ENCODE results near the gene MPC2.
"Not testable (repeated sequence)": the region's sequence is repeated elsewhere in the genome, so short reads cannot be mapped to it uniquely, and the experiment has no call there.

Gene MPC2

GRCh38 chr1:167905182-167905581 lies 31.7 kb downstream of the MPC2 start:
- no peak for DNase-seq (ENCODE audit: low read depth in 2 of 2)

DNA sequence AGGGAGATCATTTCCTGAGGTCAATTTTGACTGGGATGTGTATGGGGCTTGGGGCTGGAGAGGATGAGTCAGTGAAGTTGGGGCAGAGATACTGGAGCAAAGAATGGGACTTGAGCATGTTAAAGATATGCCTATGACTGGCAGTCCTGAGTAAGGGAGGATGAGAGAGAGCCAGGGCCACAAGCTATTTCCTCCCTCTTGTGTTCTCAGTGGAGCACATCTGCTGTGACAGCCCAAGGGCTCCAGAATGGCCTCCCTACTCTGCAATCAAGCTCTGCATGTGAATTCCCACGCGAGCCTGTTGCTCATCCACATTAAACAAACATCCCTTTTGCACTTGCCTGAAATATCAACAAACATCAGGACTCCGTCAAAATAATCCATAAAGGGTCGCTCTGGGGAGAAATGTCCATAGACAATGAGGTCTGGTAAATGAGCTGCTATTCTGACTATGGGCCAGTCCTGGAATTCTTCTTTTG lies 32.2 kb downstream of the MPC2 start:
- DNase-seq (ENCODE audit: low read depth in 2 of 2): no peak

DNA sequence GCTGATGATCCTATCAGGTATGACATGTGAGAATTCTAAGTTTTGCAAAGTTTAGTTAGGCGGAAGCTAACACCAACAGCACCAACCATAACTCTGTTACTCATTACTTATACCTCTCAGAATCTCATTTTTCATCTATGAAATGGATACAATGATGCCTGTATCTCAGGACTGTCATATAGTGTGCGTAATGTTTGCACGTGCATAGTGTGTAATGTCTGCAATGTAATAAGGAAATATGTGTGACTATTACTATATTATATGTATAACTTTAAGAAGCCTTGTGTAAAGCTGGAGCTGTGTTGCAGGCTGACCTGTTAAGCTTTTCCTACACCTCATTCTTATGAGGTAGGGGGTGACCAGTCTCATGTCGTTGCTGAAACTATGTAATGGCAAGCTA lies 36.0 kb downstream of the MPC2 start:
- DNase-seq (ENCODE audit: low read depth in 2 of 2): no peak

- no peak for DNase-seq (ENCODE audit: low read depth in 2 of 2)
These were observed 37.6 kb downstream of the MPC2 start for GRCh38 chr1:167899253-167899681.

DNA sequence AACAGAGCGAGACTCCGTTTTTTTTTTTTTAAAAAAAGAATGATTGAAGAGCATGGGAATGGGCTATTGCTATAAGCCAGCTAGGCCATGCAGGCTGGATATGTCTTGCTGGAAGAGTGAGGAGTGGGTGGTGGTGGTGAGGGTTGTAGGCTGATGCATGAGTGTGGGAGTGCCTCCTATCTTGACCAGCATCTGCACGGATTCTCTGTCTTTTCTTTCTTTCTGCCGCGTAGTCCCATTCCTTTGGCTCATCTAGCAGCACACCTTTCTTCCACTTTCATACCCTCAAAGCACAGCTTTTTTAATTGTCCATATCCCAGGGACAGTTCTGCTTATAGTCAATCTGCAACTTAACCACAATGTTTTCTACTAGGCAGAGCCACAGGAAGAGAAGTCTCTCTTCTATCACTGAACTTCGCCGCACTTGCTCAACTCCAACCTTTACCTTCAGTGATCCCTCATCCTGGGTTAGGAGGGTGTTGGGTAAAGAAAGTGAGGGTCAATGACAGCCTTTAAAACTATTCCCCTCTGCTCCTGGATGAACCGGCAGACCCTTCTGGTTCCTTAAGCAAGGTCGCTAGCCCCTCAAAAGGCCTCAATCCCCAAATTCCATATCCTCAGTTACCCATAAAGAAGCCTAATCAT lies 38.2 kb downstream of the MPC2 start:
- DNase-seq (ENCODE audit: low read depth in 2 of 2): no peak

- DNase-seq (ENCODE audit: low read depth in 2 of 2): no peak
These were observed 43.1 kb downstream of the MPC2 start for GRCh38 chr1:167893798-167894197.

- DNase-seq (ENCODE audit: low read depth in 2 of 2): no peak
These were observed 46.5 kb downstream of the MPC2 start for GRCh38 chr1:167890400-167890799.

DNA sequence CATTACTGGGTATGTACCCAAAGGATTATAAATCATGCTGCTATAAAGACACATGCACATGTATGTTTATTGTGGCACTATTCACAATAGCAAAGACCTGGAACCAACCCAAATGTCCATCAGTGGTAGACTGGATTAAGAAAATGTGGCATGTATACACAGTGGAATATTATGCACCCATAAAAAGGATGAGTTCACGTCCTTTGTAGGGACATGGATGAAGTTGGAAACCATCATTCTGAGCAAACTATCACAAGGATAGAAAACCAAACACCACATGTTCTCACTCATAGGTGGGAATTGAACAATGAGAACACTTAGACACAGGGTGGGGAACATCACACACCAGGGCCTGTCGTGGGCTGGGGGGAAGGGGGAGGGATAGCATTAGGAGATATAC lies 49.7 kb downstream of the MPC2 start:
- not testable (repeated sequence) for DNase-seq (ENCODE audit: low read depth in 2 of 2)

- DNase-seq (ENCODE audit: low read depth in 2 of 2): no peak
These were observed 54.5 kb downstream of the MPC2 start for GRCh38 chr1:167882376-167882775.

GRCh38 chr1:167881786-167882185 lies 55.1 kb downstream of the MPC2 start:
- DNase-seq (ENCODE audit: low read depth in 2 of 2): no peak

DNA sequence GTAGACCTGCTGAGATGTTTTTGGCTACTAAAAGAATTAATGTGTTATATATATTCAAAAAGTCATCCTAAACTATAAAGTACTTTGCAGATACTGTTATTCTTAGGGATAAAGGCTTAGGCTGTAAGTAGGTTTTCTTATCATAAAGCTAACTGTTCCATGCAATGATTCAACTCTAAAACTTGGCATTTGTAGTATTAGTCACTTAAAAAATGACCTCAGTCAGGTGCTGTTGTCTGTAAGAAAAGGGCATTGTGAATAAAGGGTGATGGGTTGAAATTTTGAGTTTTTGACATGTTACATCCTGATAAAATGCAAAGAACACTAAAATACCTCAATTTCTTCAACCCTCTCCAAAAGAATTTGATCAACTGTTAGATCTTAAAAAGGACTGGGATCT lies 55.8 kb downstream of the MPC2 start:
- no peak for DNase-seq (ENCODE audit: low read depth in 2 of 2)

DNA sequence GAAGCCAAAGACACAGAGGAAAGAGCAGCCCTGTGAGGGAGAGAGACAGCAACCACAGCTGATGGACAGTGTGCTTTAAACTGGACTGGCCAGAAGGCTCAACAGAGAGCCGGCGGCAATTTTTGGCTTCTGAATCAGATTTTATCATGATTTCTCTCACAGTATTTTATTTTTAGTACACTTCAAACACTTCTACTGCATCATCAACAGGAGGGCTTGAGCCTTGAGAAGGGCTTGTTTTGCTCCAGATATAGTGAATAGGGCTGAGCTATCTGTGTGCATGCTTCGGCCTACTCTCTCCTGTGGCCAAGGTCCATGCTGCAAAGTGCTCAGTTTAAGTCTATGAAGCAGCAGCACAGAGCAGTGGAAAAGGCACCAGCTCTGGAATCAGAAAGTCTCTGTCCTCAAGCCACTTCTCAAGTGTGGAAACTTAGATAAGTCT lies 56.3 kb downstream of the MPC2 start:
- DNase-seq (ENCODE audit: low read depth in 2 of 2): no peak

GRCh38 chr1:167879508-167879907 lies 57.4 kb downstream of the MPC2 start:
- DNase-seq (ENCODE audit: low read depth in 2 of 2): no peak

GRCh38 chr1:167878372-167879160 lies 58.3 kb downstream of the MPC2 start:
- no peak for DNase-seq (ENCODE audit: low read depth in 2 of 2)

DNA sequence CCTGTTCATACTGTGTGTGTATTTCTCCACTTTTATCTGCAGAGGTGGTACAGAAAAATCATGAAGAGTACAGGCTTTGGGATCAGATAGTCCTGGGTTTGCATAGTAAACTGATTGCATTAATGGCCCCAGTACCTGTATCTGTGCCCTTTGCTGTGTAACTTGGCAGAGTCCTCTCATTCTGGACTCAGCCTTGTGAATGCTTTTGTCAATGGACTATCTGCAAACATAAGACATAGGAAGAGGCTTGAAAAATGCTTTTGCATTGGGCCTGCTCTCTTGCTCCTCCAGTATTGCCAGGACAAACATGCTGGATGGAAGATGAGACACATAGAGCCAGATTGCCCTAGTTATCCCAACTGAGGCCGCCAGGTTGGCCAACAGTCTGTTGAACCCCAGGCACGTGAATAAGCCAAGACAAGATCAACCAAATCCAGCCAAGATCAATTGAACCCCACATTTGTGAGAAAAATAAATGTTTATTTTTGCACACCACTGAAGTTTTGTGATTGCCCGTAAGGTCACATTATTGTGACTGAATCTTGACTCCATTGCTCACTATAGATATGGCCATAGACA lies 60.2 kb downstream of the MPC2 start:
- no peak for DNase-seq (ENCODE audit: low read depth in 2 of 2)

DNA sequence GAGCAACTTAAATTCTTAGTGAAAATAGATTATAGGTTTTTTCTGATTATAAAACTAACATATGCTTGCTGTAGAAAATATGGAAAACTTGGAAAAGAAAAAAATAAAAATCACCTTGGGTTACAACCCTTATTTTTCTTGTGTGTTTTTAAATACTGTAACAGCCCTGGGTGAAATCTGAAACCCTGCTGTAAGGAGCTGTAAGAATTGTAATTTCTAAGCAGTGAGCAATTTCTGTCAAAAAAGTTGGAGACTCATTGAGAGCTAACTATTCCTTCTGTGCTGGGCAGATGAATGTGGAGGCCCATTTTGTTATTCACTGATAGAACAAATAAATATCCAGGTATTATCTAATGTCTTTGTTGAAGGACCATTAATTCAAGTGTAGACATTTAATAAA lies 65.5 kb downstream of the MPC2 start:
- no peak for DNase-seq (ENCODE audit: low read depth in 2 of 2)

- not testable (repeated sequence) for DNase-seq (ENCODE audit: low read depth in 2 of 2)
These were observed 67.5 kb downstream of the MPC2 start for GRCh38 chr1:167869157-167870001.

DNA sequence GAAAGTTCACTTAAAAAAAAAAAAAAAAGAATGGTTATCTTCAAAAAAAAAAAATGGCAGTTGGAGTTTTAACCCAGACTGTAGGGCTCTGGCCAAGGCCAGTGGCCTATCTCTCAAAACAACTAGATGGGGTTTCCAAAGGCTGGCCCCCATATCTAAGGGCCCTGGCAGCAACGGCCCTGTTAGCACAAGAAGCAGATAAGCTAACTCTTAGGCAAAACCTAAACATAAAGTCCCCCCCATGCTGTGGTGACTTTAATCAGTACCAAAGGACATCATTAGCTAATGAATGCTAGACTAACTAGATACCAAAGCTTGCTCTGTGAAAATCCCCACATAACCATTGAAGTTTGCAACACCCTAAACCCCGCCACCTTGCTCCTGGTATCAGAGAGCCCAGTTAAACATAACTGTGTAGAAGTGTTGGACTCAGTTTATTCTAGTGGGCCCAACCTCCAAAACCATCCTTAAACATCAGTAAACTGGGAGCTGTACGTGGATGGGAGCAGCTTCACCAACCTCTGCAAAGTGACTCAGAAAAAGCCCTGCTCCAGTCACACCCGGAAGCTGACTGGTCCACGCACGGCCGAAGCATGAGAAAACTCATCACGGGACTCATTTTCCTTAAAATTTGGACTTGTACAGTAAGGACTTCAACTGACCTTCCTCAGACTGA lies 70.0 kb downstream of the MPC2 start:
- DNase-seq (ENCODE audit: low read depth in 2 of 2): not testable (repeated sequence)

Data from stimulated activated CD4-positive, alpha-beta T cell treated with anti-CD3 and anti-CD28 coated beads, Interleukin-4, amount 100 ng/mL, for 48 hours (primary cell).